HG03097 (cell line): ENCODE measurements around the gene POLD4.

Source experiments
- ATAC-seq: cut with Tn5 transposase; IDR thresholded peaks from one replicate; pipeline ENCODE4 v1.9.1; 2021; ENCODE audit not compliant: unreplicated experiment, low FRiP score

Gene POLD4

GRCh38 chr11:67304511-67305113 is 48.7 kb downstream of the POLD4 start:
- ATAC-seq, result no peak

DNA sequence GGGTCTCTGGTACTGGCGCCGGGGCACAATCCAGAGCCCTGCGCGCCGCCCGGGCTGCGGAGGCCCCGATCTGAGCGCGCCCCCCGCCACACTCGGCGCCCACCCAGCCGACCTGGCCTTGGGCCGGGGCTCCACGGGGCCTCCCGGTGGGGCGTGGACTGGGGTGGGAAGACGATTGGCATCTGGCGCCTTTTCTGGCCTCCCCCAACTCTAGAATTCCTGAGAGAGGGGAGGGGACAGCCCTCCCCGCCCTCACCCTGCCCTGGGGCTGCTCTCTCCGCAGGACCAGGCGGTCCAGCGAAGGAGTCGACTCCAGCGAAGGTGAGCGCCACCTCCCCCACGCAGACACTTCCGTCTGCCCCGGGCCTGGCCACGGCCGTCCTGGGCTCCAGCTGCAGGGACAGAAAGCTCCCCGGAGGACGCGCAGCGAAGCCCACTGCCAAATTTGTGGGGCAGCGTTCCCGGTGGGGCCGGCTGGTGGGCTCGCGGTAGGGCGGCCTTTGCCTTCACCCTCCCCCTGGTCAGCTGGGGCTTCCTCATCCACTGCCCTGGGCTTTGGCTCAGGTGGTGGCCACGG is 49.4 kb downstream of the POLD4 start:
- no peak for ATAC-seq

- ATAC-seq, result no peak
Measured at GRCh38 chr11:67303132-67303834, 50.1 kb downstream of the POLD4 start, which contains the start of gene SSH3. Gene SSH3, plus strand, starts transcription at chr11:67303530. Its CDS starts 96 bp downstream, at chr11:67303626.

DNA sequence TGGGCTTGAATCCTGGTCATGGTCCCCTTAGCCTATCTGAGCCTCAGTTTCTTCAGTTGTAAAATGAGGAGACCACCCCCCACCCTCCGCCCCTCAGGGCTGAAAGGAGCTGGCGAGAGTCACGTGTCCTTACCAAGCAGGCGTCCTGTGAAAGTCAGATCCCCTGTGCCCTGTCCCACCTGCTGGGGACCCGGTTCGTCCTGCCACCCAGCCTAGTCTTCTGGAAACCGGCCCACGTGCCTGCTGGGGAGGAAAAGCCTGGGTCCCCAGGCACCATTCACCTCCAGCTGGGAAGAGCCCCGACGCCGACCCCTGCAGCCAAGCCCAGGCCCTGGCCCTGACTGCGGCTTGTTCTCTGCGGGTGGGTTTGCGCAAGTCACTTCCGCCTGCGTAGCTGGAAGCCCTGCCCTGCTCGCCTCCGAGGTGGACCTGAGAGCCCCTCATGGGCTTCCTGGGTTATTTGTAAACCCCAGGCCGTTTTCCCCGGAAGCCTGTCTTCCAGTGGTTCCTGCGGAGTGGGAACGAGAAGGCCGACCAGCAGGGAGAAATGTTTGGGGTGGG is 50.7 kb downstream of the POLD4 start:
- ATAC-seq, result no peak

DNA sequence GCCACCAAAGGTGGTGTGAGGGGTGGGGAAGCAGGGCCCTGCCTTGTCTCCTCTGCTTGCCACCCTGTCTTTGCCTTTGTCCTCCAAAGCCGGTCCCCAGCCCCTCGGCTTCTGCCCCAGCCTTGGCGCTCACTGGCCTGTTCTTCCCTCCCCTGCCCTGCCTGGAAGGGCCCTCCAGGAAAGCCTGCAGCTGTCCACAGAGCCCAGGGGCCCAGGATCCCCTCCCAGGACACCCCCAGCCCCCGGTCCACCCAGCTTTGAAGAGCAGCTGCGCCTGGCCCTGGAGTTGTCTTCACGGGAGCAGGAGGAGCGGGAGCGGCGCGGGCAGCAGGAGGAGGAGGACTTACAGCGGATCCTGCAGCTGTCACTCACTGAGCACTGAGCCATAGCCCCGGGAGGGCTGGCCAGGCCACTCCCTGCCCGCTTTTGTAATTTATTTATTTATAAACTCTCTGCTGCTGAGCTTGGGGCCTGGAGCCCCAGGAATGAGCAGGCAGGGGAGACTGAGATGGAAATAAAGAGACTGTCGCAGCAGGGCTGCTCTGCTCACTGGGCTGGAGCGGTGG is 51.3 kb downstream of the POLD4 start:
- ATAC-seq, result no peak

DNA sequence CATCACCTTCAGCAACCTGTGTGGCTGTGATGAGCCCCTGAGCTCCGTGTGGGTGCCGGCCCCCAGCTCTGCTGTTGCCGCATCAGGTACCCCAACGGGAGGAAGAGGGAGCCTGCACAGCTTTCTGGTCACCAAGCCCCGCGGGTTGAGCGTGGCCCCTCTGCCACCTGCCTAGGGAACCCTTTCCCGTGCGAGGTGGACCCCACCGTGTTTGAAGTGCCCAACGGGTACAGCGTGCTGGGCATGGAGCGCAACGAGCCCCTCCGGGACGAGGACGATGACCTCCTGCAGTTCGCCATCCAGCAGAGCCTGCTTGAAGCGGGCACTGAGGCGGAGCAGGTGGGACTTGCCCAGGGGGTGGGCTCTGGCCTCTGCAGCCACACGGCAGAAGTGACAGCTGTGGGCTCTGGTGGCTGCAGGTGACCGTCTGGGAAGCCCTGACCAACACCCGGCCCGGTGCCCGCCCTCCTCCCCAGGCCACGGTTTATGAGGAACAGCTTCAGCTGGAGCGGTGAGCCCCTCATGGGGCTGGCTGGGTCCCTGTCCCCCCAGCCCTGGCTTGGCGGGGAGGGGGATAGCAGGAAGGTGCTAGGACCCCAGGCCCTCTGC is 51.9 kb downstream of the POLD4 start:
- ATAC-seq, result no peak
